NCI-H1092 (cell line): ENCODE data around the gene RNF115.
"Not testable (repeated sequence)": the region's sequence is repeated elsewhere in the genome, so short reads cannot be mapped to it uniquely, and the experiment has no call there.

Experiments
- DNase-seq: peaks from one replicate; lab custom pipeline; 2025; lab: John Stamatoyannopoulos, UW

Gene RNF115

GRCh38 chr1:145827966-145828365 lies 4.1 kb upstream of the RNF115 start:
- no peak for DNase-seq

DNA sequence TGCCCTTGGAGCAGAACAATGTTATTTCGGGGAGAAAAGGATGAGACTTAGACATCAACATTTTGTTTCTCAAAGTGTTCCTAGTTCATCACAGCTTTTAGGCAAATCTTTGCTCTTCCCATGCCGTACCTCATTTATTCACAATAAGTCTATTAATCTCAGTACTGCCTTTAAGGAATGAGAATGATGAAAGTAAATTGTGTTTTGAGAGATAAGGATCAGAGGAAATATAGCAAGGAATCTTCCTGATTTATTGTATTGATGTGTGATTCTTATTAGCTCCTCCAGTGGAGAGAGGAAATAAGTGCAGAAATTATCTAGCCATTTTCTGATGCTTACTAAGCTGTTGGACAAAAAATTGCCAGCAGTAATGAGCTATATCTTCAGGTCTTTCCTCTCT lies 2.1 kb upstream of the RNF115 start:
- DNase-seq: no peak

DNA sequence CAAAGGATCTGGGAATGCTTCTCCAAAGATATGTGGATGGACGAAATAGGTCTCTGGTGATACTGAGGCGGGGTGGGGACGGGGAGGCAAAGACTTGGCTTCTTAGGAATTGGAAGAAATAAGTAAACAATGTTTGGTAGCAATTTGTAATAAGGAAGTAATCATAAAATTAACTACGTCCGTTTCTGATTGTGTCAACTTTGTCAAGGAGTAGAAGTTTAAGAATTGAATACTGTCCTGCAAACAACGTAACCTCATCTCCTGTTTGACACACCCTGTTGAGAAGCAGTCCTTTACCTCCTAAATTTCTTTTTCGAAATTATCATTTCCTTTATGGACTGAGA lies 576 bp upstream of the RNF115 start:
- DNase-seq: no peak

DNA sequence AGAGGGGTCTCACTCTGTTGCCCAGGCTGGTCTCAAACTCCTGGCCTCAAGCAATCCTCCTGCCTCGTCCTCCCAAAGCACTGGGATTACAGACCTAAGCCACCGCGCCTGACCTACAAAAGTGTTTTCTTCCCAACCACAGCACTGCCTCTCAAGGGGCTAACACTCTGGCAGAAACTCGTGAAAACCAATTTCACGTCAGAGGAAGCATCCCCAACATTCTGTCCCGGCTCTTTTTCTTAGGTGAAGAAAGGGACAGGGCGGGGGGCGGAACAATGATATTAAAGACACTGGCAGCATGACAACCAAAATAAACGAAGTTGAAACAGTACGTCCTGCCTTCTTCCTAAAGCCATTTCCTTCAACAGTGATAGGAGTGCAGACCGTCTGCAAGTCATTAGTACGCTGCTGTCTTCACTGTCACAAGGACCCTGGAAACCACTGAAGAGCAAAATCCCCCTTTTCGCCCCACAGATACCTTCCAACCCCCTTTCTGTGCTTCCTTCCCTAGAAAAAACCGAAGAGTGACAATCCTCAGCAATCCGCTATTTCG lies 1.0 kb downstream of the RNF115 start:
- not testable (repeated sequence) for DNase-seq

GRCh38 chr1:145818095-145818494 lies 5.8 kb downstream of the RNF115 start:
- DNase-seq: not testable (repeated sequence)

- DNase-seq: not testable (repeated sequence)
Measured at GRCh38 chr1:145812977-145813810, 10.7 kb downstream of the RNF115 start.

- no peak for DNase-seq
Measured at GRCh38 chr1:145806844-145807243, 17.1 kb downstream of the RNF115 start.

- DNase-seq: no peak
Measured at GRCh38 chr1:145806408-145806807, 17.5 kb downstream of the RNF115 start.

GRCh38 chr1:145805057-145805456 lies 18.8 kb downstream of the RNF115 start:
- DNase-seq: no peak

- DNase-seq: no peak
Measured at GRCh38 chr1:145804235-145805045, 19.5 kb downstream of the RNF115 start.

- DNase-seq: no peak
Measured at GRCh38 chr1:145799806-145800205, 24.1 kb downstream of the RNF115 start.

GRCh38 chr1:145796753-145797152 lies 27.1 kb downstream of the RNF115 start:
- no peak for DNase-seq

- DNase-seq: no peak
Measured at GRCh38 chr1:145795257-145795881, 28.5 kb downstream of the RNF115 start.

DNA sequence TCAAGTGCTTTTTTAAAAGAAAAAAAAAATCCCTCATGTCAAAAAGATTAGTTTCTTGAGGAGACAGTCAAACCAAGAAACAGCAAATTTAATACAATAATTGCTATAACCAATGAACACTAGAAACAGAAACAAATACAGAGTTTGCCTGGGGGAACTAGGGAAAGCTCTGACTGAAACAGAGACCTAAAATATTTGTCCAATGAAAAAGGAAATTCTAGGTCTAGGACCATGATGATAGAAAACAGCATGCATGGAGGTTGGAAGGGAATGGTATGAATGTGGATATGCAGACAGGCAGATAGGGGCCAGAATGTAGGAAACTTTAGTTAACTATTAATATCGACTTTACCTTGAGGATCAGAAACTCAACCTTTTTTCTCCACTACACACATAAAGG lies 31.4 kb downstream of the RNF115 start:
- no peak for DNase-seq

GRCh38 chr1:145791860-145792259 lies 32.0 kb downstream of the RNF115 start:
- not testable (repeated sequence) for DNase-seq

GRCh38 chr1:145788580-145788979 lies 35.3 kb downstream of the RNF115 start:
- no peak for DNase-seq

DNA sequence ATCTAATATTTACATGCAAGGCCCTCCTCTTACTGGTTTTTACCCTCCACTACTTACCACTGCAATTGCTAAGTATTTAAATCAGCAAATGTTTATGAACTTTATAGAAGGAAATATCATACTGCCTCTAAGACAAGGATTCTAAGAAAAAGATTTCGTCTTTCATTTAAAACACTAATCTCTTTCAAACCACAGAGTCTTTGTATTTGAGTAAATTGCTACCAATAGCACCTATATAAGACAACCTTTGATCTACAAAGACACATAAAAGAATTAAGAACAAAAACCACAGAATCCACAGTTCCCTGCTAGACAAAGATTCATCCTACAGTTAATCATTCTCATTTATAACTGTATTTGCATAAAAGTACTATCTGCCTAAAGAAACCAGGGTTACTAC lies 37.6 kb downstream of the RNF115 start:
- no peak for DNase-seq

DNA sequence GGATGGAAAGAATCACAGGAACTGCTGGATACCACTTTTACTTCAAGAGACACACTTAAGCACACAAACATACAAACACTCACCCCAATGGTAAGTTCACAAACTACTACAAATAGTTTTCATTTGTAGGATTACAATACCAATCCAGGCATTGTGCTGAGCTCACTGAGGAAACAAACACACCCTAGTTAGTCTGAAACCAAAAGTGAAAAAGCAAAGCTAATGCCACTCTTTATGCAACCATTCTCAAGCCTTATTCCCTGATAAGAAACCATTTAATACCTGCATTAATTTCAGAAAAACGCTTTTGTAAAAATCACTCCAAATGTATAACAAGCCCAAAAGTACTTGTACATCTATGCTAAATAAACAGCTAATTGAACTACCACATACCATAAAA lies 38.3 kb downstream of the RNF115 start:
- DNase-seq: no peak

DNA sequence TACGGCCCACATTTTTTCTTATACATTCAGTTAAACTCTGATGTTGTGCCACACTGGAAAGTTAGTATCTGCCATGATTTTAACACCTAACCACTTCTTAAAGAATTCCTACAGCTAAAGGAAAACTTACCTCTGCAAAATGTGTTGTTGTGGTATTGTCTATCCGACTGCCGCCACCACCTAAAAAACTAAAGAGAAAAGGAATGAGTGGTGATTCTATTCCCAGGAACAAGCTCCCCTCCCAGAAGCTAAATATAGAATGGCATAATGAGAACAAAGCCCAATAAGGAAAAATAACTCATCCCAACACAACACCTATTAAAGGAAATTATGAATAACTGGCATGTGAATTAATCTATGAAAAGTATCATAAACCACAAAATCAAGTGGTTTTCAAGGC lies 39.5 kb downstream of the RNF115 start:
- DNase-seq: no peak

- no peak for DNase-seq
Measured at GRCh38 chr1:145782272-145783099, 41.4 kb downstream of the RNF115 start.

- no peak for DNase-seq
Measured at GRCh38 chr1:145778146-145778540, 45.8 kb downstream of the RNF115 start.
